ENCODE measurements around the gene ATXN7L1.

ATXN7L1 gene

DNA sequence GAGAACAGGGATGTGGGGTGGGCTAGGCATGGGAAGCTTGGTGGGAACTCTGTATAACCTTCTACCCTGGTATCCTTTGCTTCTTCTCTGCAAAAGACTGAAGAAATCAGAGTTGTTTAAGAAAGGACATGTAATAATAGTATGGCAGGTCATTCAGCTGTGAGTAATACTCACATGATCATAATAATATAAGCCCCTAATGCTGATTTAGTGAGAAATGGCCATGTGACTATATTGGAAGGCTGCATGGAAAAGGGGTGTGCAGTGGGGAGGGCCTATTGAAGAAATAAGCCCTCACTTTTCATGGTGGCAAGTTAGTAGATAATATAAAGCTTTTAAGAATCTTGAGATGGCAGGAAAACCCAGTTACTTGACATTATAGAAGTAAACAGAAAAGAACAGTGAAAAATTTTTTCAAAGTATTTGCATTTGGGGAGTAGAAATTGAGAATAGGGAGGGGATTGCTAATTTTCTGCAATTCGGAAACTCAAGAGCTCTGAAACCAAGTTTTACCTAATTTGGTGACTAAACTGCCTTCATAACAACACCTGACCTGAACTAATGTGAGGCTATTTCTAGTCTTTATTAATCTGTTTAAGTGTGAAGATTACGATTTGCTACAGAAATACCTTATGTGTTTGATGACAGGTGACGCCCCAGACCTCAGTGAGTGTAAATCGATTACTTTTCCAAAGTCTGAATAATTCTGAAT lies 44.4 kb downstream of the ATXN7L1 start:
- ChIA-PET POLR2A (interaction anchor here (0.6 kb wide), 1 partner anchor 14 kb away, joined by 3 read pairs; no protein-coding TSS in a partner anchor), CTCF (interaction anchor here (0.6 to 0.9 kb wide), 3 partner anchors 45 to 210 kb away, joined by 3 to 5 read pairs (median 3); no protein-coding TSS in a partner anchor)
- no peak for TF ChIP-seq ZFP37 (tag by site-specific recombination; IDR thresholded peaks at IDR 0.05)
- TF ChIP-seq ZNF366 (tag by site-specific recombination; conservative IDR thresholded peaks at IDR 0.05): no peak
- no peak for TF ChIP-seq ZBTB1 (tag by site-specific recombination; IDR thresholded peaks at IDR 0.05)
- TF ChIP-seq ZBTB21 (tag by site-specific recombination; IDR thresholded peaks at IDR 0.05): no peak
- no peak for TF ChIP-seq ZBTB17 (tag by site-specific recombination; IDR thresholded peaks at IDR 0.05)
- TF ChIP-seq ZNF785 (tag by site-specific recombination; IDR thresholded peaks at IDR 0.05): no peak
- TF ChIP-seq SALL2 (tag by site-specific recombination; IDR thresholded peaks at IDR 0.05; ENCODE audit: borderline replicate concordance): no peak
- TF ChIP-seq ZIC2 (tag by site-specific recombination; IDR thresholded peaks at IDR 0.05): no peak
- TF ChIP-seq, protein P1, sequence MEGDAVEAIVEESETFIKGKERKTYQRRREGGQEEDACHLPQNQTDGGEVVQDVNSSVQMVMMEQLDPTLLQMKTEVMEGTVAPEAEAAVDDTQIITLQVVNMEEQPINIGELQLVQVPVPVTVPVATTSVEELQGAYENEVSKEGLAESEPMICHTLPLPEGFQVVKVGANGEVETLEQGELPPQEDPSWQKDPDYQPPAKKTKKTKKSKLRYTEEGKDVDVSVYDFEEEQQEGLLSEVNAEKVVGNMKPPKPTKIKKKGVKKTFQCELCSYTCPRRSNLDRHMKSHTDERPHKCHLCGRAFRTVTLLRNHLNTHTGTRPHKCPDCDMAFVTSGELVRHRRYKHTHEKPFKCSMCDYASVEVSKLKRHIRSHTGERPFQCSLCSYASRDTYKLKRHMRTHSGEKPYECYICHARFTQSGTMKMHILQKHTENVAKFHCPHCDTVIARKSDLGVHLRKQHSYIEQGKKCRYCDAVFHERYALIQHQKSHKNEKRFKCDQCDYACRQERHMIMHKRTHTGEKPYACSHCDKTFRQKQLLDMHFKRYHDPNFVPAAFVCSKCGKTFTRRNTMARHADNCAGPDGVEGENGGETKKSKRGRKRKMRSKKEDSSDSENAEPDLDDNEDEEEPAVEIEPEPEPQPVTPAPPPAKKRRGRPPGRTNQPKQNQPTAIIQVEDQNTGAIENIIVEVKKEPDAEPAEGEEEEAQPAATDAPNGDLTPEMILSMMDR (tag by site-specific recombination; IDR thresholded peaks at IDR 0.05): no peak
- TF ChIP-seq SETDB1 (IDR thresholded peaks at IDR 0.05; ENCODE audit: insufficient read length, low read length): no peak
- no peak for TF ChIP-seq SP3 (tag by site-specific recombination; IDR thresholded peaks at IDR 0.05)
- TF ChIP-seq ZNF560 (tag by site-specific recombination; IDR thresholded peaks at IDR 0.05; ENCODE audit: borderline replicate concordance): no peak
- TF ChIP-seq, protein P2, sequence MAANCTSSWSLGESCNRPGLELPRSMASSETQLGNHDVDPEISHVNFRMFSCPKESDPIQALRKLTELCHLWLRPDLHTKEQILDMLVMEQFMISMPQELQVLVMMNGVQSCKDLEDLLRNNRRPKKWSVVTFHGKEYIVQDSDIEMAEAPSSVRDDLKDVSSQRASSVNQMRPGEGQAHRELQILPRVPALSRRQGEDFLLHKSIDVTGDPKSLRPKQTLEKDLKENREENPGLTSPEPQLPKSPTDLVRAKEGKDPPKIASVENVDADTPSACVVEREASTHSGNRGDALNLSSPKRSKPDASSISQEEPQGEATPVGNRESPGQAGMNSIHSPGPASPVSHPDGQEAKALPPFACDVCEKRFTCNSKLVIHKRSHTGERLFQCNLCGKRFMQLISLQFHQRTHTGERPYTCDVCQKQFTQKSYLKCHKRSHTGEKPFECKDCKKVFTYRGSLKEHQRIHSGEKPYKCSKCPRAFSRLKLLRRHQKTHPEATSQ (tag by site-specific recombination; IDR thresholded peaks at IDR 0.05): no peak
- Histone ChIP-seq H3K4me3 (ENCODE audit: low read depth, low read length) (no peak overlapping the region), H3K4me1 (ENCODE audit: control insufficient read depth, insufficient read depth, low read length) (peaks cover 5% of the 10 kb centered on the region; the same call in 1 of the 2 replicates), H3K36me3 (ENCODE audit: control insufficient read depth in 2 of 2, insufficient read depth in 1 of 2, low read length in 2 of 2) (no peaks in the 10 kb centered on the region), H3K27ac (ENCODE audit: extremely low read depth, low read depth, low read length) (no peak overlapping the region), H3K9me3 (ENCODE audit: control insufficient read depth, insufficient read depth, low read depth, low read length) (no peaks in the 10 kb centered on the region)

DNA sequence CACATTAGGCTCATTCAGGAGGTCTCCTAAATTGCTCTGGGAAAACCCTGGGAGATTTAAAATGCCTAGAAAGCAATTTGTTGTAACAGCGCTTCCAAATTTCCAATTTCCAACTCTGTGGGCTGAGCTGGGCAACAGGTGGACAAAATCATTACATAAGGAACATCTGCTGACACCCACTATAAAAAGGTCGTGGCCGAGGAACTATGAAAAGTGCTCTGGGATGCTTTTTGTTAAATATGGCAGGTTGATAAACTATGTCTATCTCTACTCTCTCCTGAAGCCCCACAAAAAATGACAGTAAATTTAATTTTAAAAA lies 45.1 kb downstream of the ATXN7L1 start:
- H3K27ac ChIP-seq (ENCODE audit: extremely low read depth, low read depth, low read length): no peak overlapping the region
- peaks cover 5% of the 10 kb centered on the region; the same call in 1 of the 2 replicates for H3K4me1 ChIP-seq (ENCODE audit: control insufficient read depth, insufficient read depth, low read length)
- CTCF ChIA-PET: interaction anchor here (0.9 kb wide), 1 partner anchor 66 kb away, joined by 3 read pairs; no protein-coding TSS in a partner anchor
- TF ChIP-seq ZNF133 (tag by site-specific recombination; IDR thresholded peaks at IDR 0.05) (no peak), ZNF707 (tag by site-specific recombination; IDR thresholded peaks at IDR 0.05) (no peak), OVOL3 (tag by site-specific recombination; IDR thresholded peaks at IDR 0.05) (no peak), WT1 (tag by site-specific recombination; IDR thresholded peaks at IDR 0.05) (no peak), SCRT2 (tag by site-specific recombination; IDR thresholded peaks at IDR 0.05) (no peak), ZFP3 (tag by site-specific recombination; IDR thresholded peaks at IDR 0.05; ENCODE audit: low read depth) (no peak), ZBTB20 (tag by site-specific recombination; IDR thresholded peaks at IDR 0.05) (no peak), ZNF560 (tag by site-specific recombination; IDR thresholded peaks at IDR 0.05; ENCODE audit: borderline replicate concordance) (no peak)
- TF ChIP-seq, protein P3, sequence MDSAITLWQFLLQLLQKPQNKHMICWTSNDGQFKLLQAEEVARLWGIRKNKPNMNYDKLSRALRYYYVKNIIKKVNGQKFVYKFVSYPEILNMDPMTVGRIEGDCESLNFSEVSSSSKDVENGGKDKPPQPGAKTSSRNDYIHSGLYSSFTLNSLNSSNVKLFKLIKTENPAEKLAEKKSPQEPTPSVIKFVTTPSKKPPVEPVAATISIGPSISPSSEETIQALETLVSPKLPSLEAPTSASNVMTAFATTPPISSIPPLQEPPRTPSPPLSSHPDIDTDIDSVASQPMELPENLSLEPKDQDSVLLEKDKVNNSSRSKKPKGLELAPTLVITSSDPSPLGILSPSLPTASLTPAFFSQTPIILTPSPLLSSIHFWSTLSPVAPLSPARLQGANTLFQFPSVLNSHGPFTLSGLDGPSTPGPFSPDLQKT (IDR thresholded peaks at IDR 0.05; ENCODE audit: borderline replicate concordance, low read depth, low read length): no peak
- TF ChIP-seq, protein P1 (tag by site-specific recombination; IDR thresholded peaks at IDR 0.05): no peak
- no peaks in the 10 kb centered on the region for H3K9me3 ChIP-seq (ENCODE audit: control insufficient read depth, insufficient read depth, low read depth, low read length)
- no peaks in the 10 kb centered on the region for H3K36me3 ChIP-seq (ENCODE audit: control insufficient read depth in 2 of 2, insufficient read depth in 1 of 2, low read length in 2 of 2)
- POLR2A ChIA-PET: no interaction called here
- H3K4me3 ChIP-seq (ENCODE audit: low read depth, low read length): no peak overlapping the region

All from HEK293 (cell line).